HFFc6 (cell line): ENCODE results near the gene GDPD4. TPM values are rescaled to one million over a fixed set of nuclear protein-coding genes. Genes with fewer than 3 reads are reported as not detected.

Experiments used
- DNase-seq: peaks from one replicate; pipeline ENCODE4 v3.0.0-alpha.2; 2018
- H3K27ac Mint-ChIP-seq: 2 replicates; pipeline ENCODE4 v1.8.0; 2020; ENCODE audit warnings: mild to moderate bottlenecking, mixed read lengths
- H3K27me3 Mint-ChIP-seq: 2 replicates; pipeline ENCODE4 v1.8.0; 2021; ENCODE audit warnings: mild to moderate bottlenecking, moderate library complexity, mixed read lengths; ENCODE audit not compliant: insufficient read depth
- H3K36me3 Mint-ChIP-seq: 2 replicates; pipeline ENCODE4 v1.8.0; 2021; ENCODE audit warnings: low read depth, mixed read lengths
- H3K4me1 Mint-ChIP-seq: 2 replicates; pipeline ENCODE4 v1.8.0; 2020; ENCODE audit warnings: low read depth, mixed read lengths
- H3K4me3 Mint-ChIP-seq: 2 replicates; pipeline ENCODE4 v1.8.0; 2020; ENCODE audit warnings: mild to moderate bottlenecking, moderate library complexity, mixed read lengths
- H3K9me3 Mint-ChIP-seq: 2 replicates; pipeline ENCODE4 v1.8.0; 2020; ENCODE audit warnings: mild to moderate bottlenecking, mixed read lengths
- total RNA-seq, 6 experiments: library from RNA; stranded (reverse); fragmentation: NEBNext Ultra II Directional; extraction: Animal tissue kit (Norgen Biotek cat#: 25700); gene quantifications; 2 replicates in 1 of 6; 3 replicates in 5 of 6; pipeline ENCODE4 v1.2.3, GENCODE V29; 2021
- TF ChIP-seq, protein P1 (sequence below): fragments of 200-600 bp; sonication (generic); IDR thresholded peaks from 2 replicates; pipeline ENCODE4 v1.5.0; 2021; ENCODE audit warnings: antibody characterized with exemption, mild to moderate bottlenecking

Gene GDPD4
- total RNA-seq, 6 experiments from 2014 or later: not detected

DNA sequence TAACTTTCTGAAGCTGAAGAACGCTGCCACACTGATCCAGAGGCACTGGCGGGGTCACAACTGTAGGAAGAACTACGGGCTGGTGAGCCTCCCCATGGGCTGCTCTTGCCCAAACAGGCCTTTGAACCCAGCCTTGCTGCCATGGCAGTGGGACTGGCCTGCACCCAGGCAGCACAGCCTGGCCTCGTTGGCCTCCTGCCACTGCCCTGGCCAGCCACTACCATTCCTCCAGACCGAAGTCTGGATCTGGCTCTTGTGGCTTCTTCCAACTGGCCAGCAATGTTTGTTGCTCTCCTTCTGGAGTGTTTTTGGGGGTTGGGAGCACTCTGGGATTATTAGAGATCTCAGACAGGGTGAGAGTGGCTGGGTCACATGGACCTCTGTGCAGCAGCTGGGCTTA, 122.4 kb downstream of the GDPD4 start:
- Mint-ChIP-seq H3K27me3 (peaks cover 36% of the 10 kb centered on the region), H3K9me3 (no peaks in the 10 kb centered on the region), H3K36me3 (no peaks in the 10 kb centered on the region), H3K27ac (no peak overlapping the region), H3K4me3 (no peak overlapping the region), H3K4me1 (no peaks in the 10 kb centered on the region)
- TF ChIP-seq, protein P1, sequence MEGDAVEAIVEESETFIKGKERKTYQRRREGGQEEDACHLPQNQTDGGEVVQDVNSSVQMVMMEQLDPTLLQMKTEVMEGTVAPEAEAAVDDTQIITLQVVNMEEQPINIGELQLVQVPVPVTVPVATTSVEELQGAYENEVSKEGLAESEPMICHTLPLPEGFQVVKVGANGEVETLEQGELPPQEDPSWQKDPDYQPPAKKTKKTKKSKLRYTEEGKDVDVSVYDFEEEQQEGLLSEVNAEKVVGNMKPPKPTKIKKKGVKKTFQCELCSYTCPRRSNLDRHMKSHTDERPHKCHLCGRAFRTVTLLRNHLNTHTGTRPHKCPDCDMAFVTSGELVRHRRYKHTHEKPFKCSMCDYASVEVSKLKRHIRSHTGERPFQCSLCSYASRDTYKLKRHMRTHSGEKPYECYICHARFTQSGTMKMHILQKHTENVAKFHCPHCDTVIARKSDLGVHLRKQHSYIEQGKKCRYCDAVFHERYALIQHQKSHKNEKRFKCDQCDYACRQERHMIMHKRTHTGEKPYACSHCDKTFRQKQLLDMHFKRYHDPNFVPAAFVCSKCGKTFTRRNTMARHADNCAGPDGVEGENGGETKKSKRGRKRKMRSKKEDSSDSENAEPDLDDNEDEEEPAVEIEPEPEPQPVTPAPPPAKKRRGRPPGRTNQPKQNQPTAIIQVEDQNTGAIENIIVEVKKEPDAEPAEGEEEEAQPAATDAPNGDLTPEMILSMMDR: no peak
- DNase-seq: no peak

DNA sequence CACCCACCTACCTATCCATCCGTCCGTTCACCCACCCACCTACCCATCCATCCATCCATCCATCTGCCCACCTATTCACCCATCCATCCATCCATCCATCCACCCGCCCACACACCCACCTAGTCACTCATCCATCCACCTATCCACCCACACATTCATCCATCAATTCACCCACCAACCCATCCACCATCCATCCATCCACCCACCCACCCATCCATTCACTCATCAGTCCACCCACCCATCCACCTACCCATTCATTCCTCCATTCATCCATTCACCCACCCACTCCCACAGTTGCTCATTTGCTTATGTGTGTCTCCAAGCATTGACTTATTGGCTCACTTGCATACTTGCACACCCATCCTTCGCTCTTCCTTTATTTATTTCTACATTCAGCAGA, 123.3 kb downstream of the GDPD4 start:
- Mint-ChIP-seq H3K4me1 (no peaks in the 10 kb centered on the region), H3K9me3 (no peaks in the 10 kb centered on the region), H3K4me3 (no peak overlapping the region), H3K27ac (no peak overlapping the region), H3K27me3 (peaks cover 32% of the 10 kb centered on the region), H3K36me3 (no peaks in the 10 kb centered on the region)
- no peak for DNase-seq
- TF ChIP-seq, protein P1: no peak

DNA sequence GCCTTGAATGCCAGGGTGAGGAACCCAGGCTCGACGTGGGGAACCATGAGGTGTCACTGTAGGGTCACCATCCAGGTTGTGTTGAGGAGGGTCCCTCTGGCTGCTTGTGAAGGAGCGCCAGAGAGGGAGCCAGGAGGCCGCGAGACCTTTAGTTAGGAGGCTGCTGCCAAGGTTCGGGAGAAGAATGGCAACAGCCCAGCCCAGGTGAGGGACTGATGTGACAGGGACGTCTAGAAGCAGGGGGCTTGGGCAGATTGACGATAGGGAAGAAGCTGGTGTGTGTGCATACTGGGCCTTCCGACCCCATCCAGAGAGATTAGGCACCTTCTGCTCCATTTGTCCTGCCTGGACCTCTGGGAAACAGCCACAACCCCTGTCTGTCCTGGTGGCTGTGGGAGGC, 124.5 kb downstream of the GDPD4 start:
- DNase-seq: no peak
- H3K4me1 Mint-ChIP-seq: no peaks in the 10 kb centered on the region
- H3K36me3 Mint-ChIP-seq: no peaks in the 10 kb centered on the region
- no peaks in the 10 kb centered on the region for H3K9me3 Mint-ChIP-seq
- H3K4me3 Mint-ChIP-seq: no peak overlapping the region
- H3K27ac Mint-ChIP-seq: no peak overlapping the region
- peaks cover 28% of the 10 kb centered on the region for H3K27me3 Mint-ChIP-seq
- TF ChIP-seq, protein P1: no peak

DNA sequence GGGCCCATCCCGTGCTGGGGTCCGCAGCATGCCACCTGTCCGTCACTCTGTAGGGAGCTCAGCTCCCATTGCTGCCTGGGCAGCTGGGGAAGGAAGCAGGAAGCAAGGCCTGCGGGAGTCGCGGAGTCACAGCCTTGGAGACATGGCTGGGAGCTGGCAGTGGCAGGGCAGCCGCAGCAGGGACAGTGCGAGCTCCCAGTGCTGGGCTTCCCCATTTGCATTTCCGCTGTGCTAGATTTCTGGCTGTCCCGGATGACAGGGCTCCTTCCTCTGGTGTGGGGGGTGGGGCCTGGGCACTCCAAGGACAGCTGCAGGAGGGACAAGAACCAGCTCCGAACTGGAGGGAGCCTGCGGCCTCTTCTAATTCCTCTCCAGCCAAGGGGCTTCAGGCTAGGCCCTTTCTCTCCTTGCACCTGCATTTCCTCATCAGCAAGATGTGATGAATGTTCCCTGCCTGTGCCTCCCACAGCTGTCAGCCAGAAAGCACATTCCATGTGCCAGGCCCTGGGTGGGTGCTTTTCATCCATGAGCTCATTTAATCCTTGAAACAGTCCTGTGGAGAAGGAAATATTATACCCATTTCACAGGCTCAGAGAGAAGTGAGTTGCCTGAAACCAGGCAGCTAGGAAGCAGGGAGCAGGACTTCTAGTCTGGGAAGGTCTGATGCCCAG, 125.5 kb downstream of the GDPD4 start:
- TF ChIP-seq, protein P1: no peak
- no peak for DNase-seq
- H3K4me1 Mint-ChIP-seq: no peaks in the 10 kb centered on the region
- no peaks in the 10 kb centered on the region for H3K36me3 Mint-ChIP-seq
- no peak overlapping the region for H3K4me3 Mint-ChIP-seq
- no peak overlapping the region for H3K27ac Mint-ChIP-seq
- peaks cover 27% of the 10 kb centered on the region for H3K27me3 Mint-ChIP-seq
- no peaks in the 10 kb centered on the region for H3K9me3 Mint-ChIP-seq

DNA sequence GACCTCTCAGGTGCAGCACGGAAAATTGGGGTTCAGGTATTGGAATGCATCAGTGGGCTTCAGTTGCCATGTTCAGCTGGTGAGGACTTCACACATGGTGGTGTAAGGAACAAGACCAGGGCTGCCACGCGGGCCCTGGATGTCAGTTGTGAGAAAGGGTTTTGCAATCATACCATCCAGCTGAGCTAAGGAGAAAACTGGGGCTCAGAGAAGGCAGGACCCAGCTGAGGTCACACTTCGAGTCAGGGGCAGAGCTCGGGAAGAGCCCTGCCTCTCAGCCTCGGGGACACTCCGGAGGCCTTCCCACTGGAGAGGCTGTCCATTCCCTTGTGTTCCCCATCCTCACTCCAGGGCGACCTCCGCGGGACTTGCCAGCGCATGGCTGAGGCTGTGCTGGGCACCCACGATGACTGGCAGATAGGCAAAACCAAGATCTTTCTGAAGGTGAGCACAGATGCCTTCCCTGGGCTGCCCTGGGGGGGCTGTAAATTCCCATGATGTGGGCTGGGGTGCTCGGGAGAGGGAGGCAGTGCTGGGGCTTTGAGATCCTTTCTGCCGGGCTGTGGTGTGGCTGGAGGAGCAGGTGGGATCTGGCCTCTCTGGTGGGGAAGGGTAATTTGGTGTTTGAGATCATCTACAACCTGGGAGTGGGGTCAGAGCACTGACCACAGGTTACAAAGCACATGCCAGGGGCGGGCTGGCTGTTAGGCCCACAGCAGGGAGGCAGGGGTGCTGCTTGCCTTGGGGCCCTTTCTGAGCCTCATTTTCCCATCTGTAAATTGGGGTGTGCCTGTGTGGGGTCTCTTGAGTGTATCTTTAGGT, 126.3 kb downstream of the GDPD4 start:
- Mint-ChIP-seq H3K27me3 (peaks cover 26% of the 10 kb centered on the region), H3K4me3 (no peak overlapping the region), H3K27ac (no peak overlapping the region), H3K9me3 (no peaks in the 10 kb centered on the region), H3K36me3 (no peaks in the 10 kb centered on the region), H3K4me1 (no peaks in the 10 kb centered on the region)
- TF ChIP-seq, protein P1: no peak
- no peak for DNase-seq
